ENCODE measurements around the gene AHSG. TPM values are rescaled to one million over a fixed set of nuclear protein-coding genes. Genes with fewer than 3 reads are reported as not detected.

Gene AHSG
- total and polyA plus RNA-seq, 2 donors (not counting 1 experiment from before 2014, with no cell fraction given) = not detected

GRCh38 chr3:186643493-186643892, 30.6 kb downstream of the AHSG start:
- Histone ChIP-seq H2AFZ (ENCODE audit: insufficient read depth, low read depth, low read length, poor library complexity, severe bottlenecking) (no peak overlapping the region), H3K9me3 (ENCODE audit: control extremely low read depth in 1 of 3, control insufficient read depth in 2 of 3, insufficient read depth in 1 of 3, low read length in 2 of 3) (peaks cover 0 to 3% (median 0%) of the 10 kb centered on the region in 3 donors), H3K4me3 (ENCODE audit: control extremely low read depth in 1 of 5, extremely low read depth in 1 of 5, insufficient read depth in 1 of 5, low read depth in 2 of 5, low read length in 4 of 5) (no peak overlapping the region), H3K27me3 (replicated peaks in 1 of 4; ENCODE audit: control extremely low read depth in 1 of 4, control insufficient read depth in 3 of 4, insufficient read depth in 4 of 4, low read length in 3 of 4) (peaks cover 0 to 4% (median 0%) of the 10 kb centered on the region in 4 experiments), H3K36me3 (replicated peaks in 1 of 2; ENCODE audit: control extremely low read depth in 1 of 2, control insufficient read depth in 1 of 2, extremely low read depth in 1 of 2, insufficient read depth in 2 of 2, low read length in 1 of 2) (no peaks in the 10 kb centered on the region), H3K4me1 (ENCODE audit: control insufficient read depth in 2 of 2, insufficient read depth in 2 of 2, low read length in 2 of 2) (no peaks in the 10 kb centered on the region), H4K20me1 (ENCODE audit: control insufficient read depth, insufficient read depth, low read length, poor library complexity, severe bottlenecking) (no peaks in the 10 kb centered on the region), H3K27ac (ENCODE audit: low read length in 2 of 2) (no peak overlapping the region), H3K79me2 (ENCODE audit: control insufficient read depth, insufficient read depth, low read length) (no peaks in the 10 kb centered on the region), H3K4me2 (replicated peaks; ENCODE audit: low read depth, low read length, poor library complexity, severe bottlenecking) (no peak overlapping the region), H3K9ac (ENCODE audit: low read length) (no peak overlapping the region)
- Mint-ChIP-seq H3K4me1 (peaks cover 2% of the 10 kb centered on the region), H3K4me3 (no peak overlapping the region), H3K27me3 (peaks cover 17% of the 10 kb centered on the region), H3K9me3 (ENCODE audit: insufficient read depth) (no peaks in the 10 kb centered on the region), H3K27ac (no peak overlapping the region)
- POLR2A ChIA-PET = no interaction called here
- DNase-seq (no peak), ATAC-seq (ENCODE audit: low read depth) (peak; percentile 49)
- 100% methylated on average over 1 of the region's 1 CpG for WGBS (ENCODE audit: insufficient coverage)
- intact Hi-C loops (cut with micrococcal nuclease) = no loop called here
- no peak for TF ChIP-seq CTCF (IDR thresholded peaks at IDR 0.05)
- TF ChIP-seq EZH2 (IDR thresholded peaks at IDR 0.05; ENCODE audit: borderline replicate concordance, insufficient read depth, low read depth, low read length, poor library complexity, severe bottlenecking) = no peak
- CTCF ChIA-PET = interaction anchor here (1.0 kb wide), 1 partner anchor 27 kb away, joined by 3 read pairs; no protein-coding TSS in a partner anchor

- Histone ChIP-seq H3K36me3 (replicated peaks in 1 of 2; ENCODE audit: control extremely low read depth in 1 of 2, control insufficient read depth in 1 of 2, extremely low read depth in 1 of 2, insufficient read depth in 2 of 2, low read length in 1 of 2) (no peaks in the 10 kb centered on the region), H3K9me3 (ENCODE audit: control extremely low read depth in 1 of 3, control insufficient read depth in 2 of 3, insufficient read depth in 1 of 3, low read length in 2 of 3) (no peaks in the 10 kb centered on the region), H3K79me2 (ENCODE audit: control insufficient read depth, insufficient read depth, low read length) (no peaks in the 10 kb centered on the region), H3K27ac (ENCODE audit: low read length in 2 of 2) (no peak overlapping the region), H2AFZ (ENCODE audit: insufficient read depth, low read depth, low read length, poor library complexity, severe bottlenecking) (no peak overlapping the region), H4K20me1 (ENCODE audit: control insufficient read depth, insufficient read depth, low read length, poor library complexity, severe bottlenecking) (no peaks in the 10 kb centered on the region), H3K9ac (ENCODE audit: low read length) (no peak overlapping the region), H3K4me2 (replicated peaks; ENCODE audit: low read depth, low read length, poor library complexity, severe bottlenecking) (no peak overlapping the region), H3K4me3 (ENCODE audit: control extremely low read depth in 1 of 5, extremely low read depth in 1 of 5, insufficient read depth in 1 of 5, low read depth in 2 of 5, low read length in 4 of 5) (no peak overlapping the region), H3K27me3 (replicated peaks in 1 of 4; ENCODE audit: control extremely low read depth in 1 of 4, control insufficient read depth in 3 of 4, insufficient read depth in 4 of 4, low read length in 3 of 4) (peaks cover 0 to 2% (median 0%) of the 10 kb centered on the region in 4 experiments), H3K4me1 (ENCODE audit: control insufficient read depth in 2 of 2, insufficient read depth in 2 of 2, low read length in 2 of 2) (no peaks in the 10 kb centered on the region)
- ChIA-PET POLR2A (no interaction called here), CTCF (interaction anchor here (1.8 kb wide), 1 partner anchor 29 kb away, joined by 3 read pairs; no protein-coding TSS in a partner anchor)
- Mint-ChIP-seq H3K9me3 (ENCODE audit: insufficient read depth) (no peaks in the 10 kb centered on the region), H3K27ac (no peak overlapping the region), H3K27me3 (peaks cover 17% of the 10 kb centered on the region), H3K4me3 (no peak overlapping the region), H3K4me1 (peaks cover 2% of the 10 kb centered on the region)
- 85% methylated on average over 3 of the region's 3 CpGs for WGBS (ENCODE audit: insufficient coverage)
- intact Hi-C loops (cut with micrococcal nuclease) = no loop called here
- ATAC-seq (ENCODE audit: low read depth) = no peak
- no peak for TF ChIP-seq EZH2 (IDR thresholded peaks at IDR 0.05; ENCODE audit: borderline replicate concordance, insufficient read depth, low read depth, low read length, poor library complexity, severe bottlenecking)
- TF ChIP-seq CTCF (IDR thresholded peaks at IDR 0.05) = no peak
- DNase-seq = no peak
Observed at GRCh38 chr3:186644683-186645082, 31.8 kb downstream of the AHSG start.

Data from B cell (primary cell).